Endodermal cell (in vitro differentiated cells): ENCODE data around the gene POMZP3. TPM values are rescaled to one million over a fixed set of nuclear protein-coding genes. Genes with fewer than 3 reads are reported as not detected.
A peak's percentile ranks its signal among the peaks of the same experiment; 100 is the strongest.
"Not testable (repeated sequence)": the region's sequence is repeated elsewhere in the genome, so short reads cannot be mapped to it uniquely, and the experiment has no call there.

Experiments used
- DNase-seq: peaks from one replicate; pipeline ENCODE4 v3.0.0-alpha.2; 2017
- H3K27ac ChIP-seq: 2 replicates; pipeline ENCODE4 v1.5.1; 2013; ENCODE audit warnings: mild to moderate bottlenecking, low read depth, low read length, moderate library complexity
- H3K27me3 ChIP-seq: 2 replicates; pipeline ENCODE4 v1.6.1; 2013; ENCODE audit warnings: mild to moderate bottlenecking, low read length, moderate library complexity; ENCODE audit not compliant: insufficient read depth, control insufficient read depth, poor library complexity, severe bottlenecking
- H3K36me3 ChIP-seq: 2 replicates; pipeline ENCODE4 v1.7.0; 2013; ENCODE audit warnings: mild to moderate bottlenecking, low read length, moderate library complexity; ENCODE audit not compliant: control insufficient read depth, insufficient read depth
- H3K4me1 ChIP-seq: one replicate; pipeline ENCODE4 v1.7.0; 2013; ENCODE audit warnings: low read length; ENCODE audit not compliant: control insufficient read depth, insufficient read depth
- H3K4me3 ChIP-seq: 2 replicates; pipeline ENCODE4 v1.5.1; 2013; ENCODE audit warnings: mild to moderate bottlenecking, low read length, moderate library complexity
- H3K9ac ChIP-seq: 2 replicates; pipeline ENCODE4 v1.6.1; 2013; ENCODE audit warnings: mild to moderate bottlenecking, low read length, moderate library complexity; ENCODE audit not compliant: poor library complexity, severe bottlenecking; ENCODE audit errors: extremely low read depth
- H3K9me3 ChIP-seq: 2 replicates; pipeline ENCODE4 v1.6.1; 2013; ENCODE audit warnings: mild to moderate bottlenecking, low read length, moderate library complexity; ENCODE audit not compliant: control insufficient read depth
- H3K27ac Mint-ChIP-seq: 2 replicates; pipeline ENCODE4 v1.8.0; 2020; ENCODE audit warnings: mixed read lengths
- H3K27me3 Mint-ChIP-seq: 2 replicates; pipeline ENCODE4 v1.8.0; 2021; ENCODE audit warnings: mild to moderate bottlenecking, mixed read lengths; ENCODE audit not compliant: insufficient read depth
- H3K36me3 Mint-ChIP-seq: 2 replicates; pipeline ENCODE4 v1.8.0; 2020; ENCODE audit warnings: low read depth, mixed read lengths
- H3K4me1 Mint-ChIP-seq: 2 replicates; pipeline ENCODE4 v1.8.0; 2020; ENCODE audit warnings: mixed read lengths
- H3K4me3 Mint-ChIP-seq: 2 replicates; pipeline ENCODE4 v1.8.0; 2020; ENCODE audit warnings: mild to moderate bottlenecking, moderate library complexity, mixed read lengths
- H3K9me3 Mint-ChIP-seq: 2 replicates; pipeline ENCODE4 v1.8.0; 2020; ENCODE audit warnings: mild to moderate bottlenecking, mixed read lengths
- CTCF ChIP-seq: fragments of 200-600 bp; sonication (generic); conservative IDR thresholded peaks from 2 replicates; pipeline ENCODE4 v1.5.0; 2021; ENCODE audit warnings: antibody characterized with exemption, mild to moderate bottlenecking
- whole genome bisulfite sequencing, 2 experiments: methylation state at CpG; one replicate each; pipeline versions ENCODE4 v1.1.5 to v1.1.7; 2013; ENCODE audit warnings: missing lambda C conversion rate in 2 of 2, mixed read lengths in 1 of 2; ENCODE audit not compliant: insufficient coverage in 1 of 2, insufficient read length in 1 of 2; 5-methylcytosine and 5-hydroxymethylcytosine counted together
- total RNA-seq, 2 donors: library from RNA; stranded (reverse); fragmentation: NEBNext Ultra II Directional in 1 of 2; extraction: Animal tissue kit (Norgen Biotek cat#: 25700) in 1 of 2; gene quantifications; 2 replicates in 1 of 2; 3 replicates in 1 of 2; pipeline ENCODE4 v1.2.1, GENCODE V29; 2021

The POMZP3 gene
- total RNA-seq, 2 donors from 2014 or later, result 8.2 to 13.3 TPM

GRCh38 chr7:76656425-76656824, 29.3 kb upstream of the POMZP3 start:
- H3K36me3 Mint-ChIP-seq, H3K27ac ChIP-seq, H3K4me3 Mint-ChIP-seq, H3K4me3 ChIP-seq, H3K27me3 Mint-ChIP-seq, H3K27ac Mint-ChIP-seq, H3K27me3 ChIP-seq, H3K9me3 ChIP-seq, H3K9ac ChIP-seq, DNase-seq, H3K9me3 Mint-ChIP-seq, H3K36me3 ChIP-seq, H3K4me1 ChIP-seq, H3K4me1 Mint-ChIP-seq: not testable (repeated sequence)
- peak; percentile 15 for TF ChIP-seq CTCF
- WGBS, 2 experiments, result 76 to 100% methylated on average over 2 of the region's 2 CpGs

GRCh38 chr7:76642620-76643019, 15.5 kb upstream of the POMZP3 start:
- H3K27ac ChIP-seq, DNase-seq, H3K36me3 ChIP-seq, H3K36me3 Mint-ChIP-seq, H3K9me3 ChIP-seq, H3K27me3 ChIP-seq, H3K4me3 ChIP-seq, H3K4me1 ChIP-seq, H3K4me1 Mint-ChIP-seq, H3K27ac Mint-ChIP-seq, H3K27me3 Mint-ChIP-seq, H3K4me3 Mint-ChIP-seq, H3K9ac ChIP-seq, H3K9me3 Mint-ChIP-seq: not testable (repeated sequence)
- no CpG with 5 or more reads among the region's 5 CpGs for WGBS, 2 experiments

- TF ChIP-seq CTCF, result peak; percentile 73
- not testable (repeated sequence) for H3K27me3 Mint-ChIP-seq, H3K4me1 Mint-ChIP-seq, H3K4me3 Mint-ChIP-seq, H3K27ac ChIP-seq, H3K4me1 ChIP-seq, H3K27me3 ChIP-seq, H3K9me3 Mint-ChIP-seq, H3K27ac Mint-ChIP-seq, H3K36me3 ChIP-seq, H3K4me3 ChIP-seq, H3K36me3 Mint-ChIP-seq, H3K9ac ChIP-seq, H3K9me3 ChIP-seq
- DNase-seq, result peak; percentile 75
- WGBS, 2 experiments, result 0 to 47% methylated on average over 1 to 3 of the region's 7 CpGs
Measured at GRCh38 chr7:76637061-76637691, 10.1 kb upstream of the POMZP3 start.

GRCh38 chr7:76626581-76626980, 498 bp downstream of the POMZP3 start:
- not testable (repeated sequence) for H3K27me3 Mint-ChIP-seq, H3K27me3 ChIP-seq, H3K9me3 Mint-ChIP-seq, H3K36me3 Mint-ChIP-seq, H3K9me3 ChIP-seq, H3K4me1 Mint-ChIP-seq, H3K36me3 ChIP-seq, H3K4me1 ChIP-seq
- DNase-seq, result peak; percentile 54
- Histone ChIP-seq H3K27ac (peak overlapping the region; percentile 57), H3K4me3 (peak overlapping the region; percentile 78), H3K9ac (peak overlapping the region; percentile 51)
- Mint-ChIP-seq H3K4me3 (peak overlapping the region; percentile 78), H3K27ac (peak overlapping the region; percentile 96)
- WGBS, 2 experiments, result 1% methylated on average over 23 of the region's 34 CpGs; no CpG with 5 or more reads in 1 of the 2 experiments

- not testable (repeated sequence) for H3K4me1 ChIP-seq, H3K27ac ChIP-seq, H3K27ac Mint-ChIP-seq, H3K9me3 ChIP-seq, H3K36me3 Mint-ChIP-seq, H3K27me3 ChIP-seq, H3K4me3 Mint-ChIP-seq, H3K9me3 Mint-ChIP-seq, H3K36me3 ChIP-seq, H3K4me3 ChIP-seq, DNase-seq, H3K4me1 Mint-ChIP-seq, H3K9ac ChIP-seq, H3K27me3 Mint-ChIP-seq
- 100% methylated on average over 1 of the region's 13 CpGs; no CpG with 5 or more reads in 1 of the 2 experiments for WGBS, 2 experiments
Measured at GRCh38 chr7:76619439-76620190, 7.5 kb downstream of the POMZP3 start.
